Fibroblast of villous mesenchyme (primary cell): ENCODE results near the gene CHI3L2. TPM values are rescaled to one million over a fixed set of nuclear protein-coding genes. Genes with fewer than 3 reads are reported as not detected.
A peak's percentile ranks its signal among the peaks of the same experiment; 100 is the strongest.

ENCODE experiments used
- DNase-seq: peaks from one replicate; pipeline ENCODE4 v3.0.0-alpha.2; 2010; ENCODE audit warnings: low read depth
- H3K4me3 ChIP-seq: 2 replicates; pipeline ENCODE4 v1.5.1; 2011; ENCODE audit warnings: low read depth, mild to moderate bottlenecking, low read length
- total RNA-seq: library from RNA; depleted of rRNA; stranded (reverse); fragments of >200 nt; gene quantifications from 2 replicates; pipeline ENCODE4 v1.2.3, GENCODE V29; 2012
- TF ChIP-seq, protein P1 (sequence below): IDR thresholded peaks from 2 replicates; pipeline ENCODE4 v1.5.1; 2012; ENCODE audit warnings: low read depth, mild to moderate bottlenecking, low read length; ENCODE audit not compliant: insufficient read depth

Gene CHI3L2
- total RNA-seq, 1 donor, result not detected

DNA sequence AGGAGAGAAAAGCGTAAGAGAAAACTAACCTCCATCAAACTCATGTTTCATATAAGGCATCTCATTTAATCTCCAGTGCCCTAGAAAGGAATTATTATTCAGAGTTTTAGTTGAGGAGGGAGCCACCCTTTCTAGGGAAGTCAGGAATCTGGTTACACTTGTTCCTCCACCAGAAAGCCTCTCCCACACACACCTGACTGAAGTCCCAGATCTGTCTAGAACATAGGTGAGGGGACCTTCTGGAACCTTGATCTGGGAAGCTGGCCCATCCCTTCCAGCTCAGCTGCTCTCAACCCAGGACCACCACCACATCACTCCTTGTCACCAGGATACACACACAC is 25.2 kb upstream of the CHI3L2 start:
- DNase-seq, result no peak
- TF ChIP-seq, protein P1, sequence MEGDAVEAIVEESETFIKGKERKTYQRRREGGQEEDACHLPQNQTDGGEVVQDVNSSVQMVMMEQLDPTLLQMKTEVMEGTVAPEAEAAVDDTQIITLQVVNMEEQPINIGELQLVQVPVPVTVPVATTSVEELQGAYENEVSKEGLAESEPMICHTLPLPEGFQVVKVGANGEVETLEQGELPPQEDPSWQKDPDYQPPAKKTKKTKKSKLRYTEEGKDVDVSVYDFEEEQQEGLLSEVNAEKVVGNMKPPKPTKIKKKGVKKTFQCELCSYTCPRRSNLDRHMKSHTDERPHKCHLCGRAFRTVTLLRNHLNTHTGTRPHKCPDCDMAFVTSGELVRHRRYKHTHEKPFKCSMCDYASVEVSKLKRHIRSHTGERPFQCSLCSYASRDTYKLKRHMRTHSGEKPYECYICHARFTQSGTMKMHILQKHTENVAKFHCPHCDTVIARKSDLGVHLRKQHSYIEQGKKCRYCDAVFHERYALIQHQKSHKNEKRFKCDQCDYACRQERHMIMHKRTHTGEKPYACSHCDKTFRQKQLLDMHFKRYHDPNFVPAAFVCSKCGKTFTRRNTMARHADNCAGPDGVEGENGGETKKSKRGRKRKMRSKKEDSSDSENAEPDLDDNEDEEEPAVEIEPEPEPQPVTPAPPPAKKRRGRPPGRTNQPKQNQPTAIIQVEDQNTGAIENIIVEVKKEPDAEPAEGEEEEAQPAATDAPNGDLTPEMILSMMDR, result no peak

GRCh38 chr1:111202707-111203623 is 24.5 kb upstream of the CHI3L2 start:
- TF ChIP-seq, protein P1, result no peak
- DNase-seq, result no peak
- H3K4me3 ChIP-seq, result peak overlapping the region; percentile 65

More for the DNA sequence above, 25.2 kb upstream of the CHI3L2 start:
- H3K4me3 ChIP-seq, result no peak overlapping the region

GRCh38 chr1:111203681-111204200 is 23.8 kb upstream of the CHI3L2 start:
- TF ChIP-seq, protein P1, result no peak
- DNase-seq, result peak; percentile 42
- peak overlapping the region; percentile 65 for H3K4me3 ChIP-seq

- TF ChIP-seq, protein P1, result no peak
- peak overlapping the region; percentile 65 for H3K4me3 ChIP-seq
- DNase-seq, result no peak
Observed at GRCh38 chr1:111204201-111204982, 23.1 kb upstream of the CHI3L2 start.

DNA sequence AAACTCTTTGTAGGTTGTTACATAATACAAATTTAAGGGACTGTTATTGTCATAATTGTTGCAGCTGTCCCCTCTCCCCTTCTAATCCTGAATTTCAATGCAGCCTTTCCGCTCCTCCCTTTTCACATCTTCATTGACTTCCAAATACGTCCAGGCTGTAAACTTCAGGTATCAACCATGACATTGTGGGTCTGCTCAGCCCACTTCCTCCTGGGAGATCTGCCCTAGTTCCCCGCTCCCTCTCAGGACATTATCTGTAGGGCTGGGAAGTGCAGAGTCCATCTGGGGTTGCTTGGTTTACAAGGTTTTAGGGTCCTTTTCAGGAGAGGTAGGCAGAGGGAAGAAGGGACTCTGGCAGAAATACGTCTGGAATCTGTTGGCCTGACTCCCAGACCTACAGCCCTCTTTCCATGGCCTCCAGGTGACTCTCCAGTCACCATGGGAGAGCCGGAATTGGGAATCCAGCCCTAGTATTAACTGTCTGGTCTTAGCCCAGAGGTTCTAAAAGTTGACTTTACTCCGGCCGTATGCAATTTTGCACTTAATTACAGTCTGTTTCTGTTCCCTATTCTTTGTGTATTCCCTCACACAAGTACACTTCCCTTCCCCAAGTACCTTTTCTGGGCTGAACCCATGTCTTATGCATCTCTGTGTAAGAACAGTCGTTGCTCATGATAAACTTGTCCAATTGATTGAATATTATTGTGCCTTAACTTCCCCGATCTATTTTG is 22.4 kb upstream of the CHI3L2 start:
- TF ChIP-seq, protein P1, result no peak
- no peak for DNase-seq

GRCh38 chr1:111205714-111206050 is 21.8 kb upstream of the CHI3L2 start:
- peak; percentile 22 for DNase-seq
- H3K4me3 ChIP-seq, result no peak overlapping the region
- TF ChIP-seq, protein P1, result no peak

More for the DNA sequence above, 22.4 kb upstream of the CHI3L2 start:
- H3K4me3 ChIP-seq, result no peak overlapping the region
